ENCODE results near the gene HERC2. TPM values are rescaled to one million over a fixed set of nuclear protein-coding genes. Genes with fewer than 3 reads are reported as not detected.
A peak's percentile ranks its signal among the peaks of the same experiment; 100 is the strongest.

Gene HERC2
- total RNA-seq, 1 donor from 2014 or later: 55.3 TPM

GRCh38 chr15:28107111-28107903 lies 214.7 kb downstream of the HERC2 start:
- peak; percentile 49 to 65 for ATAC-seq
- DNase-seq: peak; percentile 49
- Histone ChIP-seq H3K36me3 (peaks cover 14% of the 10 kb centered on the region), H3K27ac (no peak overlapping the region), H3K9me3 (no peaks in the 10 kb centered on the region), H3K27me3 (ENCODE audit: low read depth) (peaks cover 22% of the 10 kb centered on the region), H3K4me3 (peak overlapping the region; percentile 60), H3K4me1 (peaks cover 17% of the 10 kb centered on the region)
- intact Hi-C loops (cut with DNase I): no loop called here
- TF ChIP-seq, protein P1, sequence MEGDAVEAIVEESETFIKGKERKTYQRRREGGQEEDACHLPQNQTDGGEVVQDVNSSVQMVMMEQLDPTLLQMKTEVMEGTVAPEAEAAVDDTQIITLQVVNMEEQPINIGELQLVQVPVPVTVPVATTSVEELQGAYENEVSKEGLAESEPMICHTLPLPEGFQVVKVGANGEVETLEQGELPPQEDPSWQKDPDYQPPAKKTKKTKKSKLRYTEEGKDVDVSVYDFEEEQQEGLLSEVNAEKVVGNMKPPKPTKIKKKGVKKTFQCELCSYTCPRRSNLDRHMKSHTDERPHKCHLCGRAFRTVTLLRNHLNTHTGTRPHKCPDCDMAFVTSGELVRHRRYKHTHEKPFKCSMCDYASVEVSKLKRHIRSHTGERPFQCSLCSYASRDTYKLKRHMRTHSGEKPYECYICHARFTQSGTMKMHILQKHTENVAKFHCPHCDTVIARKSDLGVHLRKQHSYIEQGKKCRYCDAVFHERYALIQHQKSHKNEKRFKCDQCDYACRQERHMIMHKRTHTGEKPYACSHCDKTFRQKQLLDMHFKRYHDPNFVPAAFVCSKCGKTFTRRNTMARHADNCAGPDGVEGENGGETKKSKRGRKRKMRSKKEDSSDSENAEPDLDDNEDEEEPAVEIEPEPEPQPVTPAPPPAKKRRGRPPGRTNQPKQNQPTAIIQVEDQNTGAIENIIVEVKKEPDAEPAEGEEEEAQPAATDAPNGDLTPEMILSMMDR (IDR thresholded peaks at IDR 0.05): no peak

- Histone ChIP-seq H3K36me3 (peaks cover 6% of the 10 kb centered on the region), H3K9me3 (no peaks in the 10 kb centered on the region), H3K4me1 (peaks cover 17% of the 10 kb centered on the region), H3K4me3 (peak overlapping the region; percentile 60), H3K27ac (no peak overlapping the region), H3K27me3 (ENCODE audit: low read depth) (peaks cover 22% of the 10 kb centered on the region)
- DNase-seq (peak; percentile 48), ATAC-seq (peak; percentile 48 to 66)
- intact Hi-C loops (cut with DNase I): no loop called here
- TF ChIP-seq, protein P1 (IDR thresholded peaks at IDR 0.05): no peak
Measured at GRCh38 chr15:28106294-28107110, 215.5 kb downstream of the HERC2 start.

GRCh38 chr15:28105793-28106192 lies 216.2 kb downstream of the HERC2 start:
- DNase-seq: no peak
- TF ChIP-seq, protein P1 (IDR thresholded peaks at IDR 0.05): no peak
- H3K27ac ChIP-seq: no peak overlapping the region
- peaks cover 17% of the 10 kb centered on the region for H3K4me1 ChIP-seq
- no peak overlapping the region for H3K4me3 ChIP-seq
- ATAC-seq: no peak
- H3K27me3 ChIP-seq (ENCODE audit: low read depth): peaks cover 22% of the 10 kb centered on the region
- H3K9me3 ChIP-seq: no peaks in the 10 kb centered on the region
- no peaks in the 10 kb centered on the region for H3K36me3 ChIP-seq
- intact Hi-C loops (cut with DNase I): no loop called here

DNA sequence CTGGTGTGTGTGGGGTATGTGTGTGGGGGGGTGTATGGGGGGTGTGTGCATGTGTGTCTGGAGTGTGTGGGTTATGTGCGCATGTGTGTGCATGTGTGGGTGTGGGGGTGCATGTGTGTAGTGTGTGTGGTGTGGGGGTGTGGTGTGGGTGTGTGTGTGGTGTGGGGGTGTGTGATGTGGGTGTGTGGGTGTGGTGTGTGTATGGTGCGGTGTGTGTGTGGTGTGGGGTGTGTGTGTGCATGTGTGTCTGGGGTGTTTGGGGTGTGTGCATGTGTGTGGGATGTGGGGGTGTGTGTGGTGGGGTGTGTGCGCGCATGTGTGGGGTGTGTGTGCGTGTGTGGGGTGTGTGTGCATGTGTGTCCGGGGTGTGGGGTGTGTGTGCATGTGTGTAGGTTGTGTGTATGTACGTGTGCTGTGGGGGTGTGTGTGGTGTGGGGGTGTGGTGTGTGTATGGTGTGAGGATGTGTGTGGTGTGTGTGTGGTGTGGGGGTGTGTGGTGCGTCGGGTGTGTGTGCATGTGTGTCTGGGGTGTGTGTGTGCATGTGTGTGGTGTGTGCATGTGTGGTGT lies 216.7 kb downstream of the HERC2 start:
- H3K36me3 ChIP-seq: no peaks in the 10 kb centered on the region
- H3K4me3 ChIP-seq: no peak overlapping the region
- TF ChIP-seq, protein P1 (IDR thresholded peaks at IDR 0.05): no peak
- ATAC-seq: no peak
- intact Hi-C loops (cut with DNase I): no loop called here
- H3K4me1 ChIP-seq: peaks cover 17% of the 10 kb centered on the region
- no peak for DNase-seq
- peaks cover 27% of the 10 kb centered on the region for H3K27me3 ChIP-seq (ENCODE audit: low read depth)
- no peak overlapping the region for H3K27ac ChIP-seq
- H3K9me3 ChIP-seq: no peaks in the 10 kb centered on the region

GRCh38 chr15:28104326-28104725 lies 217.7 kb downstream of the HERC2 start:
- Histone ChIP-seq H3K4me1 (peaks cover 20% of the 10 kb centered on the region), H3K4me3 (no peak overlapping the region), H3K27ac (no peak overlapping the region), H3K36me3 (no peaks in the 10 kb centered on the region), H3K27me3 (ENCODE audit: low read depth) (peaks cover 27% of the 10 kb centered on the region), H3K9me3 (no peaks in the 10 kb centered on the region)
- no peak for DNase-seq
- ATAC-seq: no peak
- intact Hi-C loops (cut with DNase I): no loop called here
- TF ChIP-seq, protein P1 (IDR thresholded peaks at IDR 0.05): no peak
